ENCODE data around the gene CLUH.

Gene CLUH

DNA sequence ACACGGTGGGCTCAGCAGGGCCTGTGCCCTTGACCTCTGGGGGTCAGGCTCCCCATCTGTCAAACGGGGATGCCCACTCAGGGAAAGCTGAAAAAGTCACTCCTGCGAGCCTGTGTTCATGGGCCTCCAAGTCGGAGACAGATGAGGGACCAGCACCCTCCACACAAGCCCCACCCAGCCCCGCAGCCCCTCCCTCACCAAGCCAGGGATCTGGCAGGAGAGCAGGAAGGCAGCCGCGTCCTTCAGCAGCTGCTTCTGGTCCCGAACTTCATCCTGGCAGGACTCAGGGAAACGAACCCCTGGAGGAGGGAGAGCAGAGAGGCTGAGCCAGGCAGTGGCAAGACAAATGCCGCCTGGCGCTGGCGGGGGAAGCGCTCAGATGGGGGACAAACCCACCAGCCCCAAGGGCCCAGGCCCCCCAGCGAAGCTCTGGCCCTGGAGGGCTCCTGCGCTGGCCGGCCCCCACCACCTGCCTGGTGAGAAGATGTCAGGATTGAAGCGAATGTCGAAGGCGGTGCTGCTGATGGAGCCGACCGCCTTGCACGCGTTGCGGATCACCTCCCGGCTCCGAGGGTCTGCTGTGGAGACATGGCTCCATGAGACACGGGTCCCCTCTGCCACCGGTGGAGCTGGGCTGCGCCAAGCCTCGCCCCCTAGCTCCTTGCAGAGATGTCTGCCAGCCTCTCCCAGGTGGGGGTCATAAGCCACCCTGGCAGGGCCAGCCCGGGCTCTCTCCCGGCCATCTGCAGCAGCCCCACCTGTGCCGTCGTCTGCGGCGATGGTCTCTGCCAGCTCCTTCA lies 15.4 kb downstream of the CLUH start:
- TF ChIP-seq, protein P1, sequence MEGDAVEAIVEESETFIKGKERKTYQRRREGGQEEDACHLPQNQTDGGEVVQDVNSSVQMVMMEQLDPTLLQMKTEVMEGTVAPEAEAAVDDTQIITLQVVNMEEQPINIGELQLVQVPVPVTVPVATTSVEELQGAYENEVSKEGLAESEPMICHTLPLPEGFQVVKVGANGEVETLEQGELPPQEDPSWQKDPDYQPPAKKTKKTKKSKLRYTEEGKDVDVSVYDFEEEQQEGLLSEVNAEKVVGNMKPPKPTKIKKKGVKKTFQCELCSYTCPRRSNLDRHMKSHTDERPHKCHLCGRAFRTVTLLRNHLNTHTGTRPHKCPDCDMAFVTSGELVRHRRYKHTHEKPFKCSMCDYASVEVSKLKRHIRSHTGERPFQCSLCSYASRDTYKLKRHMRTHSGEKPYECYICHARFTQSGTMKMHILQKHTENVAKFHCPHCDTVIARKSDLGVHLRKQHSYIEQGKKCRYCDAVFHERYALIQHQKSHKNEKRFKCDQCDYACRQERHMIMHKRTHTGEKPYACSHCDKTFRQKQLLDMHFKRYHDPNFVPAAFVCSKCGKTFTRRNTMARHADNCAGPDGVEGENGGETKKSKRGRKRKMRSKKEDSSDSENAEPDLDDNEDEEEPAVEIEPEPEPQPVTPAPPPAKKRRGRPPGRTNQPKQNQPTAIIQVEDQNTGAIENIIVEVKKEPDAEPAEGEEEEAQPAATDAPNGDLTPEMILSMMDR (IDR thresholded peaks at IDR 0.05; ENCODE audit: insufficient read depth, low read depth, low read length, missing control alignments), result no peak
- no peak overlapping the region for H3K4me3 ChIP-seq (ENCODE audit: low read length)
- DNase-seq (ENCODE audit: low read depth), result no peak

DNA sequence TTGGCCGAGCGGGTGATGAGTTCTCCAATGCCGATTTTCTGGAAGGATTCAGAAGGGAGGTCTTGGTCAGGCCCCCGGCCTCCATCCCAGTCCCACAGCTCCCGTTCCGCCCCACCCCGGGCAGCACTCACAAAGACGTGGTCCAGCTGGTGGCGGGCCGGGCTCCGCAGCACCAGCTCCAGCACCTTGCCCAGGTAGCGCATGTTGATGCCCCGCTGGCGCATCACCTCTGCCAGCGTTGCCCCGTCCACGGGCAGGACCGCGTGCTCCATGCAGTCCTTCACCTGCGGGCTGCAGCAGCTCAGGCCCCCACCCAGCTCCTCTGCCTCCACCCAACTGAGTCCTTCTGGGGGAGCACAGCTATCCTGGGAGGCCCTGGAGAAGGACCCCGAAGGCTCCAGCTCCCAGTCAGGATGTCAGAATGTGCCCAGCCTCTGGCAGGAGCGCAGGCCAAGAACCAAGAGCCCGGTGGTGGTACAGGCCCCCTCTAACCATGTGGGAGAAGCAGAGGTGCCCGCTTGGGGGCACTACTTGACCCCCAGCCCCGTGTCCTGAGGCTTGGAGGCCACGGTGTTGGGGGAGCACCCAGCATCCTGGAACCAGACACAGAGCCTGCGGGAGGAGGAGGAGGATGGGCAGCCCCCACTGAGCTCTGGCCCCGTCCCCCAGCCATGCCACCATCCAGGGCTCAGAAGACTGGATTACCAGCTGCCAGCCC lies 16.2 kb downstream of the CLUH start:
- TF ChIP-seq, protein P1 (IDR thresholded peaks at IDR 0.05; ENCODE audit: insufficient read depth, low read depth, low read length, missing control alignments), result no peak
- DNase-seq (ENCODE audit: low read depth), result no peak
- no peak overlapping the region for H3K4me3 ChIP-seq (ENCODE audit: low read length)

DNA sequence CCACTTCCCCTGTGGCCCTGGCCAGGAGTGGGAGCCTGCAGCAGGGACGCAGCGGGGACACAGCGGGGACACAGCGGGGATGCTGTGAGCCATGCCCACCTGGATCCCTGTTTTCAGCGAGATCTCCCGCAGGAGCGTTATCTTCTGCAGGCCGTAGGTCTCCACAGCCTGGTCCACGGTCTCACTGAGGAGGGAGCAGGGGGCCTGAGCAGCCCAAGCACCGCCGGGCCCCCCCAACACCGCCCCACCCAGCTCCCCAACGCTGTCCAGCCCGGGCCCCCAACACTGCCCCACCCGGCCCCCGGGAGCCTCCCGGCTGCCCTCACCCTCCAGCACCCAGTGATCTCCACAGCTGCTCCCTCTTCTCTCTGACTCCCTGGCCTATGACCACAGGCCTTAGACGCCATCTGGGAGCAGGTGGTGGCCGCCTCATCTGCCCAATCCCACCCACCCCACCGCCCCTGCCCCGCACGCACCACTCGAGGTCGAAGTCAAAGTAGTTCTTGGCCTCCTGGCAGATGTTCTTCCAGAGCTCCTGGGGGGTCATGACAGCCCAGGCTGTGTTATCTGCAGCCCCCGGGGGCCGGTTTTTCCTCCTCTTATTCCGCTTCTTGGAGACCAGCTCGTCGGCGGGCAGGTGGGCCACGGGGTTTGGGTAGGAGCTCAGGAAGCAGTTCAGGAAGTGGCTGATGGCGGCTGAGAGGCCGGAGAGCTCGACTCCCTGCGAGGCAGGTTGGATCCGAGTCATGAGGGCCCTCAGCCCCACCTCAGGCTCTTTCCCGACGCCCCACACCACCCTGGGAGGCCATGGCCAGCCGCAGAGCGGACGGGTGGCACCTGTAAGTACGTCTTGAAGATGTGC lies 17.0 kb downstream of the CLUH start:
- DNase-seq (ENCODE audit: low read depth), result no peak
- no peak overlapping the region for H3K4me3 ChIP-seq (ENCODE audit: low read length)
- TF ChIP-seq, protein P1 (IDR thresholded peaks at IDR 0.05; ENCODE audit: insufficient read depth, low read depth, low read length, missing control alignments), result no peak

DNA sequence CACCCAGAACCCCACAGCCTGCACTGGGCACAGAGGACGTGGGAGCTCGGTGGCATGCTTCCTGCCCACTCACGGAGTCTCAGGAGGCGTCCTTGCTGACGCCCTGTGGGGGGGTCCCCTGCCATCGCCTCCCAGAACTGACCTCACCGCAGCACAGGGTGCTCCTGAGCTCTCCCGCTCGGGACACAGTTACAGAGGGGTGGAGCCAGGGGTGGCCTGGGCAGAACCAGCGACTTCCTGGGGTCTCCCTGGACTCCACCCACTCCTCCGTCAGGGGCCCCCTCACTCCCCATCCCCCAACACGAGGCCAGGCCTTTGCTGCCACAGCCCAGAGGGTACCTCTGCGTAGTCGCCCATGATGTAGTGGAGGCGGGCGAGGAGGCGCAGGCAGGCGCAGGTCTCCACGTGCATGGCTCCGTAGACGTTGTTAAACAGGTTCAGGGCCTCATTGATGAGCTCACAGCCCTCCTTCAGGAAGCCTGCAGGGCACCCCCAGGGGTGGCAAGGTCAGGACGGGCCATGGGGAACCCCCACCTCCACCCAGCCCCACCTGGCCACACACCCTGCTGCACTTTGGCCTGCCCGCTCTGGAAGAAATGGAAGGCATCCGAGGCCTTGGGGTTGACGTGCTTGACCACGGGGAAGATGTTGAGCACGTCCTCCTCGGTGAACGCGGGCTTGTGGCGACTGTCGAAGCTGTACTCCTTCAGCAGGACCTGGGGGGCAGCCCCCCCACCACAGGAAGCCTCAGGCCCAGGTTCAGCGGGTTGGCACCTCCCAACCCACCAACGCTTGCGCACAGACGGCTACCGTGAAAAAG lies 17.8 kb downstream of the CLUH start:
- H3K4me3 ChIP-seq (ENCODE audit: low read length), result no peak overlapping the region
- DNase-seq (ENCODE audit: low read depth), result peak; percentile 30
- TF ChIP-seq, protein P1 (IDR thresholded peaks at IDR 0.05; ENCODE audit: insufficient read depth, low read depth, low read length, missing control alignments), result no peak

DNA sequence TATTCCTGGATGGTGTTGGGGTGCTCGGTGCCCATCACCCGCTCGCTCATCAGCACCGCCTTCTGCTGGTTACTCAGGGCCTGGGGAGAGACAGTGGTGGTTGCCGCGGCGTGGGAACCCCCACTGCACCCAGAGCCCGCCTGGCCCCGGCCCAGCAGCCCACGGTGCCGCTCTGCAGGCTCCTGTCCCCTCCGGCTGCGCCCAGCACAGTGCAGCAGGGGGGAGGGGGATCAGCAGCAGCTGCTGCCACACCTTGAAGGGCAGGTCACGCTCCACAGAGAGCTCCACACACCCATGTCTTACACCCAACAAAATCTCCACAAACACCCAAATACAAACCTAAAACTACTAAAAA lies 18.8 kb downstream of the CLUH start:
- no peak overlapping the region for H3K4me3 ChIP-seq (ENCODE audit: low read length)
- no peak for DNase-seq (ENCODE audit: low read depth)
- TF ChIP-seq, protein P1 (IDR thresholded peaks at IDR 0.05; ENCODE audit: insufficient read depth, low read depth, low read length, missing control alignments), result no peak
